NB4 (cell line): Measurements from ENCODE around the gene COBL.

Source experiments
- CTCF ChIP-seq: IDR thresholded peaks from one replicate; pipeline ENCODE4 v1.5.1; 2012; ENCODE audit warnings: low read depth, low read length
- MAX ChIP-seq: IDR thresholded peaks from 2 replicates; pipeline ENCODE4 v1.6.1; 2011; ENCODE audit warnings: low read depth, low read length
- MYC ChIP-seq: IDR thresholded peaks from 2 replicates; pipeline ENCODE4 v1.6.1; 2011; ENCODE audit warnings: low read depth, low read length
- POLR2A ChIP-seq: IDR thresholded peaks from 2 replicates; pipeline ENCODE4 v1.6.1; 2011; ENCODE audit warnings: mild to moderate bottlenecking; ENCODE audit not compliant: insufficient read length; ENCODE audit errors: extremely low read depth

- TF ChIP-seq CTCF = no peak
- no peak for TF ChIP-seq POLR2A
- no peak for TF ChIP-seq MYC
- no peak for TF ChIP-seq MAX
These were observed 157.7 kb downstream of the COBL start for GRCh38 chr7:51158742-51159445.
